ENCODE results near the gene RPL29.

DNA sequence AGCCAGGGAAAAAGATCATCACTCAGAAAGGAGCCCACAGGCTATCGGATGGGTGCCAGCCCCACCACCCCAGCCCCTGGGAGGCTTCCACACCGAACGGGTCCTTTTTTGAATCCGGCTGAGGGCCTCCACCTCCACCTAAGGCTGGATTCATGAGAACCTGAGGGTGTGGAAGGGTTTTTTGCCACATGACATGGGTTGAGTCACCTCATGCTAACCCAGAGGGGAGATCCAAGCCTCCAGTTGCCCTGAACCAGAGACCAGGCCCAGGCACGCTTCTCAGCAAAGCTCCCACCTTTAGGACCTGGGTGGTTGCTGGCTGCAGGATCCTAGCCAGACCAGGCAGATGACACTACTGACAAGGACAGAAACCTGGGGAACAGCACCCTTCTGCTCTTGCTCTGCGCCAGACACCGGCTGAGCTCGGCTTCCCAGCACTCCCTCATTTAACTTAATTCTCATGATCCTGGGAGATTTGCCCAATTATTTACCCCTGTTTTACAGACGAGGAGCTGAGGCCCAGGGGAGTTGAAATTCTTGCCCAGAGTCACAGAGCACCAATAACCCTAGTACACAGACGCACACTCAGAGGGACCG is 35.1 kb upstream of the RPL29 start:
- TF ChIP-seq, protein P1, sequence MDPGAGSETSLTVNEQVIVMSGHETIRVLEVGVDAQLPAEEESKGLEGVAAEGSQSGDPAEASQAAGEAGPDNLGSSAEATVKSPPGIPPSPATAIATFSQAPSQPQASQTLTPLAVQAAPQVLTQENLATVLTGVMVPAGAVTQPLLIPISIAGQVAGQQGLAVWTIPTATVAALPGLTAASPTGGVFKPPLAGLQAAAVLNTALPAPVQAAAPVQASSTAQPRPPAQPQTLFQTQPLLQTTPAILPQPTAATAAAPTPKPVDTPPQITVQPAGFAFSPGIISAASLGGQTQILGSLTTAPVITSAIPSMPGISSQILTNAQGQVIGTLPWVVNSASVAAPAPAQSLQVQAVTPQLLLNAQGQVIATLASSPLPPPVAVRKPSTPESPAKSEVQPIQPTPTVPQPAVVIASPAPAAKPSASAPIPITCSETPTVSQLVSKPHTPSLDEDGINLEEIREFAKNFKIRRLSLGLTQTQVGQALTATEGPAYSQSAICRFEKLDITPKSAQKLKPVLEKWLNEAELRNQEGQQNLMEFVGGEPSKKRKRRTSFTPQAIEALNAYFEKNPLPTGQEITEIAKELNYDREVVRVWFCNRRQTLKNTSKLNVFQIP (CRISPR knock-in tag; IDR thresholded peaks at IDR 0.05; ENCODE audit: borderline replicate concordance, low read depth) = no peak
- no peak for TF ChIP-seq ZFP30 (CRISPR knock-in tag; IDR thresholded peaks at IDR 0.05)
